Left ventricle myocardium inferior (tissue), 1 donor: ENCODE data around the gene ZFYVE27. TPM values are rescaled to one million over a fixed set of nuclear protein-coding genes. Genes with fewer than 3 reads are reported as not detected.

ENCODE experiments used
- DNase-seq: peaks from one replicate; pipeline ENCODE4 v3.0.0-alpha.2; 2020
- H3K27ac ChIP-seq: fragments of 200-600 bp; replicated peaks from 2 replicates; pipeline ENCODE4 v1.8.0; 2021
- H3K27me3 ChIP-seq: fragments of 200-600 bp; 2 replicates; pipeline ENCODE4 v1.8.0; 2021; ENCODE audit warnings: low read depth
- H3K36me3 ChIP-seq: fragments of 200-600 bp; 2 replicates; pipeline ENCODE4 v1.8.0; 2021
- H3K4me1 ChIP-seq: fragments of 200-600 bp; 2 replicates; pipeline ENCODE4 v1.8.0; 2021
- H3K4me3 ChIP-seq: fragments of 200-600 bp; 2 replicates; pipeline ENCODE4 v1.8.0; 2021; ENCODE audit warnings: mild to moderate bottlenecking, moderate library complexity
- H3K9me3 ChIP-seq: fragments of 200-600 bp; replicated peaks from 2 replicates; pipeline ENCODE4 v1.8.0; 2021
- CTCF ChIP-seq: fragments of 200-600 bp; IDR thresholded peaks from 2 replicates; pipeline ENCODE4 v1.8.0; 2021; ENCODE audit warnings: antibody characterized with exemption, mild to moderate bottlenecking, borderline replicate concordance
- intact Hi-C: fragments of 100-400 bp; cut with micrococcal nuclease; formaldehyde crosslinking; loops from one replicate; pipeline ENCODE4 v1.11.0; 2022
- total RNA-seq: library from RNA; stranded (reverse); fragmentation: NEBNext Ultra II Directional; extraction: Animal tissue kit (Norgen Biotek cat#: 25700); gene quantifications from one replicate; pipeline ENCODE4 v1.2.1, GENCODE V29; 2021
- donor health status: DM: no; HTN: yes; CAD: no; lungs with severe emphysema.

ZFYVE27 gene
- total RNA-seq, 1 donor from 2014 or later, result 13.2 TPM

- Histone ChIP-seq H3K36me3 (no peaks in the 10 kb centered on the region), H3K4me1 (peaks cover 16% of the 10 kb centered on the region), H3K27ac (no peak overlapping the region), H3K27me3 (peaks cover 71% of the 10 kb centered on the region), H3K4me3 (peak overlapping the region; percentile 51), H3K9me3 (no peaks in the 10 kb centered on the region)
- no peak for TF ChIP-seq CTCF
- intact Hi-C loops, result no loop called here
- no peak for DNase-seq
These were observed 34.3 kb downstream of the ZFYVE27 start for GRCh38 chr10:97771055-97771891.

GRCh38 chr10:97771913-97772823, 35.2 kb downstream of the ZFYVE27 start, which contains the start of gene SFRP5:
Gene SFRP5 (minus strand): TSS chr10:97771999. CDS start chr10:97771833, 166 bp downstream.
- TF ChIP-seq CTCF, result no peak
- peaks cover 71% of the 10 kb centered on the region for H3K27me3 ChIP-seq

GRCh38 chr10:97773096-97773495, 36.2 kb downstream of the ZFYVE27 start:
- H3K4me1 ChIP-seq, result peaks cover 16% of the 10 kb centered on the region
- H3K27me3 ChIP-seq, result peaks cover 69% of the 10 kb centered on the region
- DNase-seq, result no peak
- no peaks in the 10 kb centered on the region for H3K36me3 ChIP-seq
- H3K4me3 ChIP-seq, result no peak overlapping the region
- no peak overlapping the region for H3K27ac ChIP-seq
- TF ChIP-seq CTCF, result no peak
- intact Hi-C loops, result no loop called here
- H3K9me3 ChIP-seq, result no peaks in the 10 kb centered on the region

More at GRCh38 chr10:97771913-97772823, 35.2 kb downstream of the ZFYVE27 start, which contains the start of gene SFRP5:
- H3K36me3 ChIP-seq, result no peaks in the 10 kb centered on the region
- H3K4me3 ChIP-seq, result peak within 1 kb of the TSS; percentile 51
- intact Hi-C loops, result no loop called here
- H3K4me1 ChIP-seq, result peaks cover 16% of the 10 kb centered on the region
- no peak within 1 kb of the TSS for H3K27ac ChIP-seq
- DNase-seq, result no peak
- no peaks in the 10 kb centered on the region for H3K9me3 ChIP-seq

- H3K4me3 ChIP-seq, result no peak overlapping the region
These were observed 37.9 kb downstream of the ZFYVE27 start for GRCh38 chr10:97774811-97775294.

More at GRCh38 chr10:97774811-97775294, 37.9 kb downstream of the ZFYVE27 start:
- DNase-seq, result no peak
- no peak for TF ChIP-seq CTCF
- Histone ChIP-seq H3K27me3 (peaks cover 52% of the 10 kb centered on the region), H3K9me3 (no peaks in the 10 kb centered on the region), H3K27ac (no peak overlapping the region), H3K4me1 (peaks cover 16% of the 10 kb centered on the region), H3K36me3 (no peaks in the 10 kb centered on the region)
- intact Hi-C loops, result no loop called here
